NCI-H2081 (cell line): ENCODE measurements around the gene HSF5.
"Not testable (repeated sequence)": the region's sequence is repeated elsewhere in the genome, so short reads cannot be mapped to it uniquely, and the experiment has no call there.

Experiments
- DNase-seq, 2 experiments: peaks; one replicate each; lab custom pipeline; 2025; lab: John Stamatoyannopoulos, UW

HSF5 gene

GRCh38 chr17:58412961-58413586 is 75.1 kb downstream of the HSF5 start:
- peak in 1 of 2 experiments; percentile 18 for DNase-seq

GRCh38 chr17:58412064-58412703 is 76.0 kb downstream of the HSF5 start:
- no peak for DNase-seq

- no peak for DNase-seq
Observed at GRCh38 chr17:58411408-58411894, 76.8 kb downstream of the HSF5 start.

GRCh38 chr17:58410714-58411407 is 77.3 kb downstream of the HSF5 start:
- no peak for DNase-seq

- DNase-seq = no peak
Observed at GRCh38 chr17:58409432-58409831, 78.8 kb downstream of the HSF5 start.

GRCh38 chr17:58403311-58403710 is 84.9 kb downstream of the HSF5 start:
- no peak for DNase-seq

GRCh38 chr17:58402679-58403078 is 85.5 kb downstream of the HSF5 start:
- no peak for DNase-seq

- no peak for DNase-seq
Observed at GRCh38 chr17:58402047-58402446, 86.2 kb downstream of the HSF5 start.

GRCh38 chr17:58401287-58401686 is 86.9 kb downstream of the HSF5 start:
- peak in 1 of 2 experiments; percentile 50 for DNase-seq

GRCh38 chr17:58400826-58401225 is 87.4 kb downstream of the HSF5 start:
- no peak for DNase-seq

- no peak for DNase-seq
Observed at GRCh38 chr17:58399974-58400373, 88.2 kb downstream of the HSF5 start.

GRCh38 chr17:58398574-58399266 is 89.5 kb downstream of the HSF5 start:
- peak; percentile 52 to 85 for DNase-seq

- not testable (repeated sequence) for DNase-seq
Observed at GRCh38 chr17:58397421-58397820, 90.8 kb downstream of the HSF5 start.

GRCh38 chr17:58396173-58396572 is 92.0 kb downstream of the HSF5 start:
- DNase-seq = no peak

- no peak for DNase-seq
Observed at GRCh38 chr17:58394534-58395223, 93.5 kb downstream of the HSF5 start.

- peak; percentile 92 to 96 for DNase-seq
Observed at GRCh38 chr17:58391302-58391984, 96.8 kb downstream of the HSF5 start.

GRCh38 chr17:58390884-58391283 is 97.3 kb downstream of the HSF5 start:
- DNase-seq = no peak

GRCh38 chr17:58388302-58389190 is 99.7 kb downstream of the HSF5 start:
- no peak for DNase-seq

- DNase-seq = no peak
Observed at GRCh38 chr17:58387834-58388233, 100.4 kb downstream of the HSF5 start.

- DNase-seq = no peak
Observed at GRCh38 chr17:58386708-58387107, 101.5 kb downstream of the HSF5 start.
